ENCODE results near the gene SKA3.

The SKA3 gene

GRCh38 chr13:21149568-21149967 is 26.8 kb downstream of the SKA3 start:
- no peak overlapping the region for H3K27ac ChIP-seq (ENCODE audit: low read depth, low read length)
- peaks cover 21% of the 10 kb centered on the region for H3K79me2 ChIP-seq (ENCODE audit: control insufficient read depth, low read length)
- no peaks in the 10 kb centered on the region for H3K9me3 ChIP-seq (ENCODE audit: control insufficient read depth, insufficient read depth, low read length)
- no peak overlapping the region for H3K4me2 ChIP-seq (ENCODE audit: low read length)
- H3K4me1 ChIP-seq (ENCODE audit: control insufficient read depth, low read length): peaks cover 15% of the 10 kb centered on the region
- H3K9me2 ChIP-seq (replicated peaks; ENCODE audit: control insufficient read depth, low read length): no peaks in the 10 kb centered on the region
- peaks cover 54% of the 10 kb centered on the region for H3K36me3 ChIP-seq (ENCODE audit: control insufficient read depth, low read length)
- H3F3A ChIP-seq (ENCODE audit: control insufficient read depth, insufficient read depth): peaks cover 37% of the 10 kb centered on the region
- H3K27me3 ChIP-seq (ENCODE audit: control insufficient read depth, low read length): no peaks in the 10 kb centered on the region
- no peak overlapping the region for H3K4me3 ChIP-seq (ENCODE audit: low read length)
- TF ChIP-seq CTCF (IDR thresholded peaks at IDR 0.05; ENCODE audit: low read depth, low read length, poor library complexity, severe bottlenecking): no peak
- no peak for TF ChIP-seq EZH2phosphoT487 (IDR thresholded peaks at IDR 0.05; ENCODE audit: borderline replicate concordance, low read length)
- peaks cover 14% of the 10 kb centered on the region; the same call in 1 of the 2 replicates for H4K20me1 ChIP-seq (ENCODE audit: control insufficient read depth, insufficient read depth, low read depth, low read length)

GRCh38 chr13:21148557-21149258 is 27.6 kb downstream of the SKA3 start:
- H4K20me1 ChIP-seq (ENCODE audit: control insufficient read depth, insufficient read depth, low read depth, low read length): peaks cover 14% of the 10 kb centered on the region; the same call in 1 of the 2 replicates
- no peak overlapping the region for H3K27ac ChIP-seq (ENCODE audit: low read depth, low read length)
- H3K4me1 ChIP-seq (ENCODE audit: control insufficient read depth, low read length): peaks cover 15% of the 10 kb centered on the region
- TF ChIP-seq CTCF (IDR thresholded peaks at IDR 0.05; ENCODE audit: low read depth, low read length, poor library complexity, severe bottlenecking) (no peak), EZH2phosphoT487 (IDR thresholded peaks at IDR 0.05; ENCODE audit: borderline replicate concordance, low read length) (no peak)
- H3K4me2 ChIP-seq (ENCODE audit: low read length): no peak overlapping the region
- no peaks in the 10 kb centered on the region for H3K9me2 ChIP-seq (replicated peaks; ENCODE audit: control insufficient read depth, low read length)
- peaks cover 37% of the 10 kb centered on the region for H3F3A ChIP-seq (ENCODE audit: control insufficient read depth, insufficient read depth)
- H3K4me3 ChIP-seq (ENCODE audit: low read length): no peak overlapping the region
- H3K27me3 ChIP-seq (ENCODE audit: control insufficient read depth, low read length): no peaks in the 10 kb centered on the region
- no peaks in the 10 kb centered on the region for H3K9me3 ChIP-seq (ENCODE audit: control insufficient read depth, insufficient read depth, low read length)
- H3K79me2 ChIP-seq (ENCODE audit: control insufficient read depth, low read length): peaks cover 29% of the 10 kb centered on the region
- H3K36me3 ChIP-seq (ENCODE audit: control insufficient read depth, low read length): peaks cover 55% of the 10 kb centered on the region

GRCh38 chr13:21147827-21148226 is 28.5 kb downstream of the SKA3 start:
- peaks cover 37% of the 10 kb centered on the region for H3F3A ChIP-seq (ENCODE audit: control insufficient read depth, insufficient read depth)

More at GRCh38 chr13:21147827-21148226, 28.5 kb downstream of the SKA3 start:
- TF ChIP-seq EZH2phosphoT487 (IDR thresholded peaks at IDR 0.05; ENCODE audit: borderline replicate concordance, low read length) (no peak), CTCF (IDR thresholded peaks at IDR 0.05; ENCODE audit: low read depth, low read length, poor library complexity, severe bottlenecking) (no peak)
- peaks cover 64% of the 10 kb centered on the region for H3K36me3 ChIP-seq (ENCODE audit: control insufficient read depth, low read length)
- H3K27me3 ChIP-seq (ENCODE audit: control insufficient read depth, low read length): no peaks in the 10 kb centered on the region
- no peak overlapping the region for H3K4me2 ChIP-seq (ENCODE audit: low read length)
- H3K27ac ChIP-seq (ENCODE audit: low read depth, low read length): no peak overlapping the region
- peaks cover 22% of the 10 kb centered on the region for H3K4me1 ChIP-seq (ENCODE audit: control insufficient read depth, low read length)
- peaks cover 14% of the 10 kb centered on the region; the same call in 1 of the 2 replicates for H4K20me1 ChIP-seq (ENCODE audit: control insufficient read depth, insufficient read depth, low read depth, low read length)
- no peak overlapping the region for H3K4me3 ChIP-seq (ENCODE audit: low read length)
- peaks cover 38% of the 10 kb centered on the region for H3K79me2 ChIP-seq (ENCODE audit: control insufficient read depth, low read length)
- H3K9me2 ChIP-seq (replicated peaks; ENCODE audit: control insufficient read depth, low read length): no peaks in the 10 kb centered on the region
- H3K9me3 ChIP-seq (ENCODE audit: control insufficient read depth, insufficient read depth, low read length): no peaks in the 10 kb centered on the region

All from DOHH2 (cell line).